T-helper 1 cell treated with Interleukin-12 subunit alpha and Interleukin-12 subunit beta and Interleukin-4 antibody, amounts not matched to agents 30 ng/mL and 1 ng/mL, for 36 hours (primary cell): ENCODE measurements around the gene ABCC3. TPM values are rescaled to one million over a fixed set of nuclear protein-coding genes. Genes with fewer than 3 reads are reported as not detected.

Experiments
- intact Hi-C: fragments of 100-400 bp; cut with micrococcal nuclease; formaldehyde crosslinking; loops from one replicate; pipeline ENCODE4 v1.15.1; 2024
- total RNA-seq: library from RNA; stranded (reverse); gene quantifications from 2 replicates; pipeline ENCODE4 v1.2.3, GENCODE V29; 2022

The ABCC3 gene
- total RNA-seq, 1 donor from 2014 or later, result not detected

DNA sequence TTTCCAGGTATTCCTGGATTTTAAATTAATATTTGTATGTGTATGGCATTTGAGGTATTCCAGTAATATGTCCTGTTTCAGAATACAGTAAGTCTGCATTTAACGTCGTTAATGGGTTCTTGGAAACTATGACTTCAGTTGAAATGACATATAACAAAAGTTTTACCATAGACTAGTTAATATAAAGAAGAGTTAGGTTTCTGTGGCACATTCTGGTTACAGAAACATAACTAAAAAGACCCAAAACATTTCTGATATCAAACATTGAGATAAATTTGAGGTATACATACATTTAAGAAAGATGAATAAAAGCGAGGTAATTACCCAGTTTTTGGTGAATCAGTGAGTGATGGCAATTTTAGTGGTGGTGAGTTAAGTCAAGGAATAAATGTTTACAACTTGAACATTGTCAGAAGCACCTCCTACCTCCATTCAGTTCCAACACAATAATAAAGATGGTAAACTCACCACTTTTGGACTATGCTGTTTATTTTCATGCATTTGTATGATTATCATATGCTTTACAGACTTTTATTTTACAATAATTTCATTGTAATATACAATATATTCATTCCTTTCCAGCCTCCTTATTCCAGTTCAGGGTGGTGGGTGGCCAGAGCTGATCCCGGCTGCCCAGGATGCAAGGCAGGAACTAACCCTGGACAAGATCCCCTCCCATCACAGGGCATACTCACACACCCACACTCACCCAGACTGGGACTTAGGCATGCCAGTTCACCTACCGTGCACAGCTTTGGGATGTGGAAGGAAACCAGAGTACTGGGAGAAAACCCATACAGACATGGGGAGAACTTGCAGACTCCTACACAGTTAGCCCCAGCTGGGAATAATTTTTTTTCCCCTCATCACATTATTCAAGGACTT is 94.4 kb downstream of the ABCC3 start:
- intact Hi-C loops, result no loop called here

DNA sequence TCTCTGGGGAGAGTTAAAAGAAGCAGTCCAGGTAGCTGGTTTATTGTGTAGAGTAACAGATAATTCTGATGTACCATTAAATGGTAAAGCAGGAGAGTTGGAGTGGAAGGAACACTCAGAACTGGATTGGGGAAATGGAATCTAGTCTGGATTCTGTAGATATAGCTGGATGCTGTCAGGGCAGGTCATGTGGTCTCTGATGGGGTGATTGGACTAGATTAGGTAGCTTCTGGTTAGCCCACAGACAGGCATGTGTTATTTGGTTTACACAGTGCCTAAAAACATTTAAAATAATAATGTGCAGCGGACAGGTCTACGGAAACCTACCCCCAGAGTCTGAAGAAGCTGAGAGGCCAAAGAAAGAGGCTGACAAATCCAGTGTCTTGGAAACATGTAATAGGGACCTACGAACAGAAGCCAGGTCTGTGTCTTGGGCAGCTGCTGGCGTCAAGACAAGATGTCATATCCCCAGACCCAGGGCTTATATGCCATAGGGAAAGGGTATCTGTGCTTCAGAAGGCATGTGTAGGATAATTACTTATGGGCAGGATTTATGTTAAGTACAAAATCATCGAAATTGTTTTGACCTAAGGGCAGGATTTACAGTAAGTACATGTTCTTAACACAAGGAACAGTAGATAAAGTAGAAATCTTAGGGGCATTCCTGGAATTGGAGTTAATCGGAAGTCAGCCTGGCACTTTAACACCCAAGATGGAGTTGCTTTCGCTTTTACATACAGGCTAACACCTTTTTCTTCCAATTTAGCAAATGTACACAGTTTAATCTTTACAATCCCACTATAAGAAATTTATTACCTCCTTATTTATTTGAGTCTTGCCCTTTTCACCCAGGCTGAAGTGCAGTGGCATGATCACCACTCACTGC is 97.1 kb downstream of the ABCC3 start:
- intact Hi-C loops, result no loop called here

DNA sequence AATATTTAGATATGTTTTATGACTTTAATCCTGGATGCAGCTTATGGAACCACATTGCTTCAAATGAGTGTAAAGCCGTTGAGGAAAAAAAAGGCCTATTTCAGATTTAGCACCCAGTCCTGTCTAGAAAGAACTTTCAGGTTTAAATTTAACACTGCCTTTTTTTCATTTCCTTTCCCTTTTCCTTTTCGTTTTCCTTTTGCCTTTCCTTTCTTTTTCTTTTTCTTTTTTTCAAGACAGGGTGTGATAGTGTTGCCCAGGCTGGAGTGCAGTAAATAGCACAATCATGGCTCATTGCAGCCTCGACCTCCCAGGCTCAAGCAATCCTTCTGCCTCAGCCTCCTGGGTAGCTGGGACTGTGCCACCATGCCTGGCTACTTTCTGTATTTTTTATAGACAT is 100.6 kb downstream of the ABCC3 start:
- intact Hi-C loops, result no loop called here

GRCh38 chr17:50737118-50737698 is 102.5 kb downstream of the ABCC3 start:
- intact Hi-C loops, result no loop called here

DNA sequence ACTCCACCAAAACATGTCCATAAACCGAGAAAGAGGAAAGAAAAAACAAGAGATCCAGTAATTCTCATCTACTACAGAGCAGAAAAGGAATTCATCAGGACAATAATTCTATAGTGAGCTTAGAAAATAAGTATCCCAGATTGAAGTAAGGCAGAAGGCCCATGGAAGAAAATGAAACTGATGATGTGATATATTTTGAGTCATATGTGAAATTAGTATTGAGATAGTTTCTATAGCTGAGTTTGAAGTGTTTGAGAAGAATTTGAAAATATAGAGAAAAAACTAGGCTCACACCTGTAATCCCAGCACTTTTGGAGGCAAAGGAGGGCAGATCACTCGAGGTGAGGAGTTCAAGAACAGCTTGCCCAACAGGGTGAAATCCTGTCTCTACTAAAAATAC is 104.4 kb downstream of the ABCC3 start:
- intact Hi-C loops, result no loop called here

Other genes starting within 250 kb of the ABCC3 start
- gene LRRC59, start 237.4 kb upstream of the ABCC3 start, total RNA-seq, result 82.4 and 82.6 TPM in 2 replicates
- gene ACSF2, start 208.7 kb upstream of the ABCC3 start, total RNA-seq, result 18.6 and 24.6 TPM in 2 replicates
- gene CHAD, start 166.0 kb upstream of the ABCC3 start, total RNA-seq, result not detected in 2 replicates
- gene RSAD1, start 156.0 kb upstream of the ABCC3 start, total RNA-seq, result 35.5 and 36.1 TPM in 2 replicates
- gene MYCBPAP, start 126.4 kb upstream of the ABCC3 start, total RNA-seq, result 7.5 and 8.2 TPM in 2 replicates
- gene EPN3, start 102.1 kb upstream of the ABCC3 start, total RNA-seq, result 0.05 TPM in 1 of 2 replicates, not detected in the other
- gene SPATA20, start 87.7 kb upstream of the ABCC3 start, total RNA-seq, result 13.2 and 14.4 TPM in 2 replicates
- gene CACNA1G, start 74.2 kb upstream of the ABCC3 start, total RNA-seq, result not detected in 2 replicates
- 38.8 and 39.6 TPM in 2 replicates for gene ANKRD40, start 73.0 kb downstream of the ABCC3 start, total RNA-seq
- 113 and 116 TPM in 2 replicates for gene LUC7L3, start 84.7 kb downstream of the ABCC3 start, total RNA-seq
- gene ANKRD40CL, start 132.6 kb downstream of the ABCC3 start, total RNA-seq, result not detected in 2 replicates
- not detected in 2 replicates for gene WFIKKN2, start 200.7 kb downstream of the ABCC3 start, total RNA-seq
- gene TOB1, start 231.5 kb downstream of the ABCC3 start, total RNA-seq, result 49.4 and 51.9 TPM in 2 replicates